Measurements from ENCODE around the gene KLHL30.

- TF ChIP-seq CTCF (conservative IDR thresholded peaks at IDR 0.05 in 1 of 2, IDR thresholded peaks at IDR 0.05 in 1 of 2; ENCODE audit: extremely low read depth in 1 of 2, insufficient read depth in 1 of 2, low read depth in 1 of 2, low read length in 2 of 2) (no peak), EZH2 (IDR thresholded peaks at IDR 0.05; ENCODE audit: borderline replicate concordance, low read length) (no peak)
These were observed 34.2 kb upstream of the KLHL30 start for GRCh38 chr2:238104226-238104690.

Measured in mammary epithelial cell (primary cell).